ENCODE data around the gene WDR90.

DNA sequence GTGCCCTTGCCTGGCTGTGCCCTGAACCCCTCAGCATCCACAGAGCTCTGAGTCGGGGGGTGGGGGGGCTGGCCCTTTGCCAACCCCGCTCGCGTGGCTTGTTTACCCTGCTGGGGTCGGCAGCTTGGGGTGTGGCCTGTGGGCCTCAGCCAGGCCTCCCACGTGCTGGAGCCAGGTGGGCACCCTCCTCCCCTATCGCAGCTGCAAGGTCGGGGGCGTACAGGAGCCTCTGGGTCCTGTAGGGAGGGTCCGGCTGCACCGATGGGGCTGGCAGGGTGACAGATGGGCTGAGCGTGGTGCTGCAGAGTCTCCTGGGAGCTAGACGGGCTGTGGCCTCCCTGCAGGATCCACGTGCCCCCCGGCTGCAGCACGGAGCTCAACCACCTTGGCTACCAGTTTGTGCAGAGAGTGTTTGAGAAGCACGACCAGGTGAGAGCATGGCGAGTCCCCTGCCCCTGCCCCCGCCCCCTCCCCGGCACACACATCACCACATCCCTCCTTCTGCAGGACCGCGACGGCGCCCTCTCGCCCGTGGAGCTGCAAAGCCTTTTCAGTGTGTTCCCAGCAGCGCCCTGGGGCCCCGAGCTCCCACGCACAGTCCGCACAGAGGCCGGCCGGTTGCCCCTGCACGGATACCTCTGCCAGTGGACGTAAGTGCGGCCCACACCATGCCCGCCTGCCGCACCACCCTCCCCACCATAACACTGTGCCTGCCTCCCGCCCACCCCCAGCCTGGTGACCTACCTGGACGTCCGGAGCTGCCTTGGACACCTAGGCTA, 22.4 kb downstream of the WDR90 start:
- TF ChIP-seq, protein P1, sequence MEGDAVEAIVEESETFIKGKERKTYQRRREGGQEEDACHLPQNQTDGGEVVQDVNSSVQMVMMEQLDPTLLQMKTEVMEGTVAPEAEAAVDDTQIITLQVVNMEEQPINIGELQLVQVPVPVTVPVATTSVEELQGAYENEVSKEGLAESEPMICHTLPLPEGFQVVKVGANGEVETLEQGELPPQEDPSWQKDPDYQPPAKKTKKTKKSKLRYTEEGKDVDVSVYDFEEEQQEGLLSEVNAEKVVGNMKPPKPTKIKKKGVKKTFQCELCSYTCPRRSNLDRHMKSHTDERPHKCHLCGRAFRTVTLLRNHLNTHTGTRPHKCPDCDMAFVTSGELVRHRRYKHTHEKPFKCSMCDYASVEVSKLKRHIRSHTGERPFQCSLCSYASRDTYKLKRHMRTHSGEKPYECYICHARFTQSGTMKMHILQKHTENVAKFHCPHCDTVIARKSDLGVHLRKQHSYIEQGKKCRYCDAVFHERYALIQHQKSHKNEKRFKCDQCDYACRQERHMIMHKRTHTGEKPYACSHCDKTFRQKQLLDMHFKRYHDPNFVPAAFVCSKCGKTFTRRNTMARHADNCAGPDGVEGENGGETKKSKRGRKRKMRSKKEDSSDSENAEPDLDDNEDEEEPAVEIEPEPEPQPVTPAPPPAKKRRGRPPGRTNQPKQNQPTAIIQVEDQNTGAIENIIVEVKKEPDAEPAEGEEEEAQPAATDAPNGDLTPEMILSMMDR (conservative IDR thresholded peaks at IDR 0.05; ENCODE audit: low read length): no peak
- TF ChIP-seq EZH2phosphoT487 (IDR thresholded peaks at IDR 0.05; ENCODE audit: borderline replicate concordance): no peak
